HG03521 (cell line): ENCODE results near the gene LRP2.
"Not testable (repeated sequence)": the region's sequence is repeated elsewhere in the genome, so short reads cannot be mapped to it uniquely, and the experiment has no call there.

Experiments
- ATAC-seq: cut with Tn5 transposase; IDR thresholded peaks from one replicate; pipeline ENCODE4 v1.9.1; 2021; ENCODE audit warnings: mild to moderate bottlenecking, moderate library complexity; ENCODE audit not compliant: unreplicated experiment

Gene LRP2

GRCh38 chr2:169178804-169179390, 183.4 kb downstream of the LRP2 start:
- no peak for ATAC-seq

DNA sequence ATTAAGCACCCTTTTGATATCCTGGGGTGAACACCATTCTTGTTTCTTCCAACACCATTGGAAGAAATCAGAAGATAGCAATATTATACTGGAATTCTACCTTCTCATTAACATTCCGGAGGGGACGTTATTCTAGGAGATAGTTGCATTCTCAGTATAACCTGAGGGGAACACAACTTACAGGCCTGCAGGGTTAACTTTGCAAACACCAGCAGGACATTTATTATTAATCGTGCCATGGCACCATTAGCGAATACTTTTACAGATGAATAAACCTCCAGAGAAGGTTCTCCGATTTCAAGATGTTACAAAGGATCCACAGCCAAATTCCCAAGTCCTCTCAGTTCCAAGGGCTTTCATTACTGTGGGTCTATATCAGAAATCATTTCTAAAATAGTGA, 184.0 kb downstream of the LRP2 start:
- ATAC-seq = no peak

GRCh38 chr2:169175112-169175511, 187.2 kb downstream of the LRP2 start:
- ATAC-seq = no peak

DNA sequence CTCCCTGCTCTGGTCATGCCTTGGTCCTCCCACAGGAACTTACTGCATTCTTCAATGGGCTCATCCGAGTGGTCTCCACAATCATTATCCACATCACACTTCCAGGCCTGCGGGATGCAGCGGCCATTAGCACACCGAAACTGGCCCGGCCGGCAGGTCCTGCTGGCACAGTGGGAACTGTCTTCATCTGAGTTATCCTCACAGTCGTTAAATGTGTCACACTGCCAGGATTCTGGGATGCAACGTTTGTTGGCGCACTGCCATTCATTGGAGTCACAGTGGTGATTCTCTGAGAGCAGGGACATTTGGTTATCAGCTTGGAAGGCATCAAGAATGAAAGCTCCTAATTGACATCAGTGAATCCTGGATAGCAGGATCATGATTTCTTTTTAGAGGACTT, 188.5 kb downstream of the LRP2 start:
- ATAC-seq = no peak

- no peak for ATAC-seq
Observed at GRCh38 chr2:169172914-169173313, 189.4 kb downstream of the LRP2 start.

DNA sequence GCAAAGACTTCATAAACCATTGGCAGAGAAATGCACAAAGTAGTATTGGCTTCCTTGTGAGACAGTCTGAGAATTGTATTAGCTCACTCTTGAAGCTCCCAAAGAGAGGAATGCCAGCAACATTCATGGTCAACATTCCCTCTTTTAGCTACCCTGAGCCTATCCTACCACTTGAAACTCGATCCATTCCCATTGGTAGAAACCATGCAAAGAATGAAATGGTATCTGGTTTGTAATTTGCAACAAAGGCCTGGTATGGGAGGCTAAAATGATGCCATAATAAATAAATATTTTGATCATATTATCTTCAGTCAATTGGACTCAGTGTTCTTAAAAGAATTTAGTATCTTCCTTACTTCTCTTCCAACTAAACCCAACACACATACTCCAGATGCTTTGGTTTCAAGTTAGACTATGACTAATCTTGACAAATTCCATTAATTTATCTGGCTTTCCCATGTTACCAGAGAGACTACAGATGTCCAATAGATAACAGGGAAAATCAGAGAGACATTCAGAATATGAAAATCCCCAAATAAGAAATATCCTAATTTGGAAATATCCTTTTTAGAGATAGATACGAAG, 190.1 kb downstream of the LRP2 start:
- no peak for ATAC-seq

GRCh38 chr2:169165791-169166190, 196.5 kb downstream of the LRP2 start:
- ATAC-seq = no peak

DNA sequence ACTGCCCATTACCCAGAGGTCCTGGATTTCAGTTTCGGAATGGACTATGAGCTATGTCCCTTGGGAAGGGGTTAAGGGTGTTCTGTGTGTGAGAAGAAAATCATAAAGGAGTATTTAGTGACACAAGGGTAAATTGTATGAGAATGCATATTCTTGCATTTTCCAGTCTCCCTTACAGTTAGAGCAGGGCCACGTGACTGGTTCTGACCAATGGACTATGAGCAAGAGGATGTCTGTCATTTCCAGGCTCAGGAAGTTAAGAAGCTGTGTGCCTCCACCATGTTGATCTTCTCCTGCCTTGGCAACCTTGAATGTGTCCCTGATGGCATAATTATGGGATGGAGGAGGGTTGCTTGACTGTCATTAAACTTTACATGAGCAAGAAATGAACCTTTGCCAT, 198.0 kb downstream of the LRP2 start:
- ATAC-seq = no peak

DNA sequence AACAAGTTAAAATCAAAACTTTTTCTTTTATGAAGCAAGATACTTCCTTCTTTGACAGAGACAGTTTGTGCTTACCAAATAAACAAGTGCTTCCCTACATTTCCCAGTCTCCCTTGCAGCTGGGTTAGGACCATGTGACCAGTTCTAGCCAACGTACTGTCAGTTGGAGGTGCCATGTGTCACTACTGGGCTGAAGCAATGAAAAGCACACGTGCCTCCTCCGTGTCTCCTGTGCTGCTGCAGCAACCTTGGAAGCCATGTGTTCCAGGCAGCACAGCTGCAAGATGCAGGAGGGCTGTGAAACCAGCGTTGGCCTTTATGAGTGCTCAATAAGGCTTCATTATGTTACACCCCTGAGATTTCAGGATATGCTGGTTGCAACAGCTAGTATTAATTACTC, 199.7 kb downstream of the LRP2 start:
- no peak for ATAC-seq

- no peak for ATAC-seq
Observed at GRCh38 chr2:169160926-169161481, 201.3 kb downstream of the LRP2 start.

GRCh38 chr2:169159686-169160085, 202.6 kb downstream of the LRP2 start:
- no peak for ATAC-seq

DNA sequence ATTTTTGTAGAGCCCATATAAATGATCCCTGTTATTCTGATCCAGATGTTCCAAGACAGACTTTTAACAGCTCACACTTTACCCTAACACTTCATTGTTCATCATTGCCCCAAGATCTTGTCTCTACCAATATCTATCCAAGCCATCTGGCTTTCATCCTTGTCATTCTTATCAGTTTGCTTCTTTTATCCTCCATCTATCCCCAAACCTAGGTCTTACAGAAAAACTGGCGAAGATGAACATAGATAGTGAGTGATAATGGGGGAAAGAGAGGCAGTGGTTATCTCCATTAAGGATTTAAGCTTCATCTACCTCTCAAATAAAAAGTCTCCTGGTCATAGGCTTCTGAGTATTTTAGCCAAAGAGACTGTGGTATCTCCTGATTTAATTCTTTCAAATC, 203.5 kb downstream of the LRP2 start:
- ATAC-seq = no peak

- ATAC-seq = no peak
Observed at GRCh38 chr2:169146220-169146619, 216.1 kb downstream of the LRP2 start.

- ATAC-seq = no peak
Observed at GRCh38 chr2:169143998-169144397, 218.3 kb downstream of the LRP2 start.

DNA sequence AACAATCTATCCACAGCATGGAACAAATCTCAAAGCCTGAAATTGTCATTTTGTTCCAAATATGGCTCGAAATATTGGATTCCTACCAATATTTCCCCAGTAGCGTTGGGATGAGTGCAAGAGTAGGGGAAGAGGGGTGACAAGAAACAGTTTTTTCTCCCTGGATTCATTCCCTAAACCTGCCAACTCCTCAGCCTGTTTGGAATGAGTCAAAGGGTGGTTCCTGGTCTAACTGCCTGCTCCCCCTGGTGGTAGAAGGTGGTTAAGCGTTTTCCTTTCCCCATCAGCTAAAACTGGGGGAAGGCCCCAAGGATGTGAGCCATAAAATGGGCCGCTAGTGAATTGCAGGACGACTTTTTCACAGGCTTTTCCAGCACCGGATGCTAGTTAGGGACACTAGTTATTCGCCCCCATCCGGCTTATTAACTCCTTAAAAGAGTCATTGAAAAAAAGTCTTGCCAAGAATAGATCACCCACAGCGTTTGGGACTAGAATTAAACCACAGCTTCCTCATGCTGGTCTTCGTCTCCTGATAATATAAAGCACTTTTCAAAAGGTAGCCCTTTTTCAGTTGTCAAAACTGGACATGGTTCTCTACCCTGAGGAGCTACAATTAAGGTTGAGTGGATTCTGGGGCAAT, 220.5 kb downstream of the LRP2 start:
- peak; percentile 61 for ATAC-seq

GRCh38 chr2:169139993-169140767, 222.2 kb downstream of the LRP2 start:
- no peak for ATAC-seq

DNA sequence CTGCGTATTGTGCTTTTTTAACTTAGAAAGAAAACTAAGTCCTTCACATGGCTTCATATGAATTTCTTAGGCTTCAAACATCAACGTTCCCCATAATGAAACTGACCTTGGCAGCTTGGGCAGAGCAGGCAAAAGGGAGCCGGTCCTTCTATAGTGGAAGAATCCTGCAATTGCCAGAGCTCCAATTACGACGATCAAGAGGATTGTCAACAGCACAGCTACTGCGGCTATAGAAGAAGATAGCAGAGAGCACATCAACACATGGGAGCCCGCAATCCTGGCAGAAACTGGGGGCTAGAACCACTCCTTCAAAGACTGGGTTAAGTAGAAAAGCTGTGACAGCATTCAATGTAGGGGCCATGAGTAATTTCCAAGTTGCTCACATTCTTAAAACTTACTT, 223.2 kb downstream of the LRP2 start:
- ATAC-seq = no peak

DNA sequence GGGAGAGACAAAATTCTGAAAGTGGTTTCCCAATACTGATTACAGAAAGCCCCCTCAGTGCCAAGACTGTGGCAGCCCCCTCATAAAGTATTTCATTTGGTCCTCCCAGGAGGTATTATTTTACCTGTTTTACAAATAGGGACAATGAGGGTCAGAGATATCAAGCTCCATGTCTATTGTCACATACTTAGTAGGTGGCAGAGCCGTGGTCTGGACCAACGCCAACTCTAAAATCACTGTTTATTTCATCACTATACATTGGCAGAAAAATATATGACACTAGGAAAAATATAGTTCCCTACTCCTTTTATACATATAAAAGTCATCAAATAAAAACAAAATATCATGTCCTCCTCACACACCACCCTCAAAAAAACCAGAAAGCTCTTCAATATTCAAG, 224.4 kb downstream of the LRP2 start:
- ATAC-seq = no peak

- ATAC-seq = no peak
Observed at GRCh38 chr2:169136885-169137534, 225.3 kb downstream of the LRP2 start.

DNA sequence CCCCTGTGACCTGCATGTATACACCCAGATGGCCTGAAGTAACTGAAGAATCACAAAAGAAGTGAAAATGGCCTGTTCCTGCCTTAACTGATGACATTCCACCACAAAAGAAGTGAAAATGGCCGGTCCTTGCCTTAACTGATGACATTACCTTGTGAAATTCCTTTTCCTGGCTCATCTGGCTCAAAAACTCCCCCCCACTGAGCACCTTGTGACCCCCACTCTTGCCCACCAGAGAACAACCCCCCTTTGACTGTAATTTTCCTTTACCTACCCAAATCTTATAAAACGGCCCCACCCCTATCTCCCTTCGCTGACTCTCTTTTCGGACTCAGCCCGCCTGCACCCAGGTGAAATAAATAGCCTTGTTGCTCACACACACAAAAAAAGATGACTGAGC, 225.9 kb downstream of the LRP2 start:
- ATAC-seq = not testable (repeated sequence)

DNA sequence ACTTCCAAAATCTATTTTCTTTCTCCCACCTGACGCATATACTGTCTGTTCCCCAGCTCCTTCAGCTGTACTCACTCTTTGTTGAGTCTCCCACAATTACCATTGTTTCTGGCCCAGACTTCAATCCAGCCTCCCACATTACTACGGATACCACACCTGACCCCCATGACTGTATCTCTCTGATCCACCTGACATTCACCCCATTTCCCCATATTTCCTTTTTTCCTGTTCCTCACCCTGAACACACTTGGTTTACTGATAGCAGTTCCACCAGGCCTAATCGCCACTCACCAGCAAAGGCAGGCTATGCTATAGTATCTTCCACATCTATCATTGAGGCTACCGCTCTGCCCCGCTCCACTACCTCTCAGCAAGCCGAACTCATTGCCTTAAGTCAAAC, 228.1 kb downstream of the LRP2 start:
- ATAC-seq = not testable (repeated sequence)
